ENCODE data around the gene NFAM1.

- TF ChIP-seq CTCF (IDR thresholded peaks at IDR 0.05) = no peak
- no peak for TF ChIP-seq ZFX (IDR thresholded peaks at IDR 0.05; ENCODE audit: borderline replicate concordance)
Observed at GRCh38 chr22:42431401-42432019, 693 bp downstream of the NFAM1 start.

Data from 22Rv1 (cell line).